NCI-H2196 treated with DMSO at 0.1 percent for 48 hours (cell line): ENCODE measurements around the gene SIGLEC6.

Experiments used
- DNase-seq: peaks from one replicate; lab custom pipeline; 2025; ENCODE audit not compliant: unreplicated experiment; lab: John Stamatoyannopoulos, UW

The SIGLEC6 gene

DNA sequence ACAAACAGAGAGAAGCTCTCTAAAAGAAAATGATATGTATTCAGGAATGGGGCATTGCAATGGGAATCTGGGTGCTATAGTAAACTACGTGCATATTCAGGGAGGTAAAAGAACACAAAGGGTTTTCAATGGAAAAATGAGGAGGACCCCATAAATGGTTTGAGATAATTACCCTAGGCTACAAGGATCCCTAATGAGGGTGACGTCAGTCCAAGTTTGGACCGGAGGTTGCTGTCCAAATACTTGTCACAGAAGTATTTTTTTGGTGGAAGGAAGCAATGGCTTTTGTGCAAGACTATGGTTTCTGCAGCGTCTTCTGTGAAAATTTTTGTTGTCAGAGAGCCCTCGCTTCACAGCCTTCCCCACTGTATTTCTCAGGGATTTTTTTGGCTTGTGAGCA lies 54.1 kb downstream of the SIGLEC6 start:
- DNase-seq: no peak

DNA sequence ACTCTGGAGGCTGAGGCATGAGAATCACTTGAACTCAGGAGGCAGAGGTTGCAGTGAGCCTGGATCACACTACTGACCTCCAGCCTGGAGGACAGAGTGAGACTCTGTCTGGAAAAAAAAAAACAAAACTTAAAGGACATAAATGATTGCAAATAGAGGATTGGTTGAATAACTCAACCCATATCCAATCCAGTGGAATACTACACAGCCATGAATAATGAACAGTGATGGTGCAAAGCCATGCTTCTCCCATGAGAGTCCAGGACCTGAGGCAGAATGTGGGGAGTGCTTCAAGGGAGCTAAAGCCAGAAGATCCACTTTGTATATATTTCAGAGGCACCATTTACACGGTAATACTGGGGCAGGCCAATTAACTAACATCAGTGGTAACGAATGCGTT lies 55.3 kb downstream of the SIGLEC6 start:
- DNase-seq: no peak

DNA sequence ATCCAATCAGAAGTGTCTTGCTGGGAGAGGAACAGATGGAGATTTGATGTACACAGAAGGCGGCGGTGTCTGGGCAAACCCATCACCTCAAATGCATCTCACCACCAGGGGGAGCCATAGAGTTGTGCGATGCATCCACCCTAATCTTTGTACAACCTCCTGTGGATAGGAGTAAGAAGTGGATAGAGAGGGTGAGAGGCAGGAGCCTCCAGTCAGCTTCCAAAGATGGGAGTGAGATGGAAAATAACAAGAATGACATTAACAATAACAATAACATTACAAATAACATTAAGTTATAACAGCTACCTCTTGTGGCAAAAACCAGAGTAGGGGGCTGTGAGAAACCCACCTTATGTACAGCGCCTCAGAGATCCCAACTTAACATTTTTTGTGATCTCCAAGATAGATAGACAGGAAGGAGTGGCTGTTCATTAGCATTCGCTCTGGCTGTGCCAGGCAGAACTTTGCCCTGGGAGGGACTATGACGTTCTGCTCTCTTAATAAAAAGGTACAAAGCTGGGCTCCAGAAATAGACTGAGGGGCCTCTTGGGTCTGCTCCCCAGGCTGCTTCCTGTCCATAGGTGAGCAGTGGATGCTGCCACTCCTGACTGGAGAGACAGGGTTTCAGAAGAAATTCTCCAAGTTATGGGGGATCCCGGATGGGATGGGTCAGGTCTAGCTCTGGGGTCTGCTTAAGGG lies 58.3 kb downstream of the SIGLEC6 start:
- DNase-seq: peak; percentile 9

DNA sequence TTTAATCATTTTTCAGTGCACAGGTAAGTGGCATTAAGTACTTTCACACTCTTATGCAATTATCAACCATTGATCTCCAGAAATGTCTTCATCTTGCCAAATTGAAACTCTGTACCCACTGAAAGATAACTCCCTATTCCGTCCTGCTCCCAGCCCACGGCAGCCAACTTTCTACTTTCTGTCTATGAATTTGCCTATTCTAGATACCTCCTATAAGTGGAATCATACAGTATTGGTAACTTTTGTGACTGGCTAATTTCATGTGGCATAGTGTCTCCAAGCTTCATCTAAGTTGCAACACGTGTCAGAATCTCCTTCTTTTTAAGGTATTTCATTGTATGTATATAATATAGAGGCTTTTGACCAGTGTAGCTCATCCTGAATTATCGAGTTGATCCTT lies 58.9 kb downstream of the SIGLEC6 start:
- DNase-seq: no peak

DNA sequence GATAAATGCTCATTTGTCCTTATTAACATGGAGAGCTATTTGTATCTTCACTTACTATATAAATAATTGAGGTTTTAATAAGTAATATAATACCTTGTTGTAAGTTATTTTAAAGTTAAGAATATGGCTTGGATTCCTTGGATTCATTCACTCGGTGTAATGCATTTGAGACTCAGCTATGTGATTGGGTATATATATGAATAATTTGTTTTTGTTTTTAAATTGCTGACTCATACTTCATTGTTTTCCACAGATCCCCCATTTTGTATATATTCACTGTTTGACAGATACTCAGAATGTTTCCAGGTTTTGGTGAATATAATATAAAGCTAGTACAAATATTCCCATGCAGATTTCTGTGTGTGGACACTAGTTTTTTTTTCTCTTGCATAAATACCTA lies 59.9 kb downstream of the SIGLEC6 start:
- no peak for DNase-seq

DNA sequence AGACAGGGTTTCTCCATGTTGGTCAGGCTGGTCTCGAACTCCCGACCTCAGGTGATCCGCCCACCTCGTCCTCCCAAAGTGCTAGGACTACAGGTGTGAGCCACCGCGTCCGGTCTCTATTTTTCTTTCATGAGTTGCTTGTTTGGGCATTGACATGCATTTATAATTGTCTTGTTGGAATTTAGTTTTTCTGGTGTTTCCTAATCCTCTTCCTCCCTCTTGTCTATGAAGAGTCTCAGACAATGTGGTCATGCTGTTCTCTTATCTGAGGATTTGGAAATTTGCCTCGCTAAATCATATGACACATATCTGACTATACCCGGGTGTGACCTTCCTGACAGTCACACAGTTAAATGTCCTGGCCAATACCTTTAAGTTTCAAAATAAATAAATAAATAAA lies 60.5 kb downstream of the SIGLEC6 start:
- no peak for DNase-seq

DNA sequence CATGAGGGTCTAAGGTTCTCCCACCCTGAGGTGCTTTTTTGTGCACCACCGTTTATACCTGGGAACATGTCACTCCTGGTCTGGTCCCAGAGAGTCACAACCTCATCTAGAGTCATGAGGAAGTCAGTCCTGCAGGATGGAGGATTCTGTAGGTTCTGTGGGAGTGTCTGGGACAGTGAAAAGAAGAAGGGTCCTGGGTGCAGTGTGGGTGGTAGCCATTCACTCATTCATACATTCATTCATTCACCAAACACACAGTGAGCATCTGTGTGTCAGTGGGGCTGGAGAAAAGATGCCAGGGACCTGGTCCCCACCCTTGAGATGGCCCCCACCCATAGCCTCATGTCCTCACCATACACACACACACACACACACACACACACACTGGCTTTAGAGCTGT lies 61.8 kb downstream of the SIGLEC6 start:
- DNase-seq: no peak

DNA sequence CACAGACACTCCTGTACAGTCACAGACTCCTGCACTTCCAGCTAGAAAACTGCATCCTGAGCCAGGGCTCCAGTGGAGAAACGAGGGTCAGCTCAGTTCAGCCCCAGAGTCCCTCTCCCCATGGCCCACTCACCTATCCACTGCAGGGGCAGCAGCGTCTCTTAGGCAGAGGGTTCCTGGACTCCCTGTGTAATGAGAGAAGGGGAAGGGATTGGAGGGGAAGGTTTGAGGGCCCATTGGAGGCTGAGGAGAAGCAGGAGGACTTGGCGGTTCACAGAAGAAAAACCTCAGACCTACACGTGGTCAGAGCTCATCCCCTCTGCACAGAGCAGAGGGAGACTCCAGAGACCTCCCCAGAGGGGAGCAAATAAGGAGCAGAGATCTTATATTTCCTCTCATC lies 62.3 kb downstream of the SIGLEC6 start:
- DNase-seq: no peak

DNA sequence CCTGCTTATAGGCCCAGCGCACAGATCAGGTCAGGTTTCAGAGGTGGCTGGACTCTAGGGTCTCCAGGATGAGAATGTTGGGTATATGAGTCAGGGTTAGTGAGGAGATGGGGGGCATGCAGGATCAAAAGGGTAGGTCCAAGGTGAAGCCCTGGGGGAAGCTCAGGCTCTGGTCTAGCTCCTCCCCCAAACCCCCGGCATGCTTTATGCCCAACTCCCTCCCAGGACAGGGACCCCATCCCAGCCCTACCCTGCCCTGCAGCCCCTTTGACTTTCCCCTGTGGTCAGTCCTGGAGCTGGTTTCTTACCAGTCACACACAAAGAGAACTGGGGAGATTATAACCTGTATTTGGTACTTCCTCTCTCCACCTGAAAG lies 62.9 kb downstream of the SIGLEC6 start:
- DNase-seq: no peak

DNA sequence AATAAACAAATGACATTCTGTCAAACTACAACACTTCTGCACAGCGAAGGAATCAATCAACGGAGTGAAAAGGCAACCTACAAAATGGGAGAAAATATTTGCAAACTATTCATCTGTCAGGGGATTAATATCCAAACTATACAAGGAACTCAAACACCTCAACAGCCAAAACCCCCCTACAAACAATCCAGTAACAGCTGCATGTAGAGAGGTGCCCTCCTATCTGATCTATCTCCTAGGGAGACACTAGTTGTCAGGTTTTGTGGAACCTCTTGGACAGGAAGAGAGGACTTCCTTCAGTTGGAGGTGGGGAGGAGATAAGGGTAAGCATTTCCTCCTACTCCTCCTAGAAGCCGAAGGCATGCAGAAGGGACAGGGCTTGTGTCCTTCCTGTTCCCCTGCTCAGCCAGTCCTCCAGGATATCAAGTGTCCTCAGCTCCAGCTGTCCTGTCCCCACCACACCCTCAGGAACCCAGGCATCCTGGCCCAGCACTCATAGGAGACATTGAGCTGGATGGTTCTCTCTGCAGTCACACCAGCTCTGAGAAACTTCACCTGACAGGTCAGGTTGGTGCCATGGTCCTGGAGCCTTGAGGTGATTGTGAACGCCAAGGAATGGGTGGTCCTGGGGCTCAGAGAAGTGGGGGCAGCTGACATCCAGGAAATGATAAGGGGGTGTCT lies 63.5 kb downstream of the SIGLEC6 start:
- DNase-seq: no peak
